ENCODE results near the gene SCN5A.

- no peak for TF ChIP-seq CTCF (IDR thresholded peaks at IDR 0.05; ENCODE audit: low read depth, low read length, missing input control)
- TF ChIP-seq RAD21 (IDR thresholded peaks at IDR 0.05): no peak
- TF ChIP-seq NR2F2 (IDR thresholded peaks at IDR 0.05): no peak
- no peak for TF ChIP-seq RXRA (IDR thresholded peaks at IDR 0.05)
- TF ChIP-seq YY1 (IDR thresholded peaks at IDR 0.05): no peak
These were observed 39.1 kb downstream of the SCN5A start for GRCh38 chr3:38610436-38610835.

Measured in liver (tissue), 3 donors.